Measurements from ENCODE around the gene PRR15L.
A peak's percentile ranks its signal among the peaks of the same experiment; 100 is the strongest.

The PRR15L gene

DNA sequence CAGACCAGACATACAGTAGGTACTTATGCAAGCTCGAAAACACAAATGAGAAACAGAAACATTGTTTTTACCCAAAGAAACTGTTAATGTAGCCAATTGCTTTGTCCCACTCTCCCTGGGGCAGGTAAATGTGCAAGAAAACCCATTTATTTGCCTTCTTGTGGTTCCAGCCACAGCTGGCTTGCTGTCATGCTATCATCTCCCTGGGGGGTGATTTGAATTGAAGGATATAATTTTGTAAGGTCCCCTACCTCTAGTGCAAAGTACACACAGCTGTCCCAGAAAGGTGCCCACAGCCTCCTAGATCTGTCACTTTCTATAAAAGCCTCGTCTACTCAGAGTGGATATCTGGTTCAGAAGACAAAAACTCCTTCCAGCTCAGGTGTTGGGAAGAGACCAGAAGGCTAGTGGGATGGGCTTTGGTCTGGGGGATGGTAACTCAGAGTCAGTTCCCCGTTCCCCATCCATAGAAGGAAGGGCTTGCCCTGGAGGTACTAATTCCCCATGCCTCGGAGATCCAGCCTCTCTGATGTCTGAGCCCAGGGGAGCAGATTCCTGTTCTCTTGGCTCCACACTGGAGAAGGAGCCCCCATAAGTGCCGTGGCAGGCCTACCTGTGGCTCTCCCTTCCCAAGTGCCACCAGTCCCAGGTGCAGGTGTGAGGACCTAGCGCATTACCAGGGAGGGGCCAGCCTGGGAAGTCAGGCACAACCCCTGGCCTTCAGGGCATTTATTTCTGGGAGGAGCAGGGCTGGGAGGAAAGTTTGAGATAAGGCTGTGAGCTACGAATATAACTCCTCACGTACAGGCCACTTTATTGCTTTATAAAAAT lies 2.4 kb upstream of the PRR15L start:
- no peak overlapping the region for H3K27ac Mint-ChIP-seq
- peaks cover 4% of the 10 kb centered on the region for H3K36me3 Mint-ChIP-seq (ENCODE audit: low read depth)
- no peaks in the 10 kb centered on the region for H3K4me1 Mint-ChIP-seq (ENCODE audit: low read depth)
- no peak overlapping the region for H3K4me3 Mint-ChIP-seq
- peaks cover 6% of the 10 kb centered on the region for H3K27me3 Mint-ChIP-seq (ENCODE audit: low read depth)
- H3K9me3 Mint-ChIP-seq: no peaks in the 10 kb centered on the region

DNA sequence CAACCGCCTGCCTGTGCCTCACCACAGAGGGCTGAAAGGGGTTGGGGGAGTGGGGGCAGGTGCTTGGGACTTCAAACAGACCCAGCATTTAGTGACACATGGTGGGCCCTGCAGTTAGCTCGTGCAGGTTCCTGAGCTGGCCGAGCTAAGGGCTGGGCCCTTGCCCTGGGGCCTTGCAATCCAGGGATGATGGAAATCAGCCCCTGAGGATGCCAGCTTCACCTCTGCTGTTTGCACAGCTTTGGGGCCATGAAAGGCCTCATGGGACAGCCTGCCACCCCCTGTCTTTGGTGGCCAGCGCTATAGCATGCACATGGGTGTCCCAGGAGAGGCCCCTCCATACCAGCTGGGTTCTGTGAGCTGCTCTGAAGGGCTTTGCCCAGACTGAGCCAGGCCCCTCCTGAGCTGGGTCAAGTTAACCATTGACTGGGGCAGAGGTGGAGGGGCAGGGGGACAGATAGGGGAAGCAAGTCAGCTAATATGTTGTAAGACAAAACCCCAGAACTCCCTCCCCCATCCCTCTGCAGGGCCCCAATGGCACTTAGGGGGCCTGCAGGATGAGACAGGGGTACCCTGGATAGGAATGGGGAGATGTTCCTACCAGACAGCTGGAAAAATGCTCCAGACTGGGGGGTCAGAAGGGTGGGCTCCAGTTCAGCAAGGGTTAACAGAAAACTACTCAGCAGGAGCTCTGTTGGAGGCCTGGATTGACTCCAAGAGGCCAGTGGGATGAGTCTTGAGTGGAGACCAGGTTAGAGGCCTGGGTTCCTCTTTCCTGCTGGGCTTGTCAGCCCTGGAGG lies 692 bp downstream of the PRR15L start:
- Mint-ChIP-seq H3K27ac (no peak overlapping the region), H3K4me3 (no peak overlapping the region), H3K36me3 (ENCODE audit: low read depth) (no peaks in the 10 kb centered on the region), H3K4me1 (ENCODE audit: low read depth) (no peaks in the 10 kb centered on the region), H3K9me3 (no peaks in the 10 kb centered on the region), H3K27me3 (ENCODE audit: low read depth) (no peaks in the 10 kb centered on the region)

DNA sequence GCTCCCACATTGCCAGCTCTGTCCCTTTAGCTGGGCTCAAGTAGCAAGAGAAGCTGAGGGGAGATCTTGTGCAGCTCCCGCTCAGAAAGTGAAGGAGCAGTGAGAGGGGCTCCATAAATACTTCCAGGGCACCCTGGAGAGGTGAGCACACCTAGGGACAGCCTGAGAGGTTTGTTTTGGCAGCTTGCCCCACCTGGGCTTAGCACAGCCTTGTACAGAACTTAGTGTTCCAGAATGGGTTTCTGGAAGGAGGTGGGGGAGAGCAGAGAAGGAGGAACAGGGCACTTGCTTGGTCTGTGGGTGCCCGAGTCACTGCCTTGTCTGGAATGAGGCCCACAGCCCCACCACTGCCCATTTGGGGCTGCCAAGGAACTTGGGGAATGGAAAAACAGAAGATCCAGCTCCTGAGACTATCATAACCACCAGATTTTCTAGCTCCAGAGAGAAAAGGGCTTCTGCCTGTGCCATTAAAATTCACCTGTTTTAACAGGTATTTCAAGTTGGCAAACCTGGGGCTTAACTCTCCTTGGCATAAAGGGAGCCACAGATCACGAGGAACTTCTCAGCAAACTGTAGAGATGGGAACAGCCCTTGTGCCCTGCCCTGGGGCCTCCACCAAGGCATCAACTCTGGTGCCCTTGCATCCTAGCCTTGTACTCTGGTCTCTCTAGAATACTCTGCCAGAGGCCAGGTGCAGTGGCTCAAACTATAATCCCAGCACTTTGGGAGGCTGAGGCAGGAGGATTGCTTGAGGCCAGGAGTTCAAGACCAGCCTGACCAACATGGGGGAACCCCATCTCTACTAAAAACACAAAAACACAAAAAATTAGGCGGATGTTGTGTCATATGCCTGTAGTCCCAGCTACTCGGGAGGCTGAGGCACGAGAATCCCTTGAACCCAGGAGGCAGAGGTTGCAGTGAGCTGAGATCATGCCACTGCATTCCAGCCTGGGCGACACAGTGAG lies 1.9 kb downstream of the PRR15L start:
- Mint-ChIP-seq H3K4me1 (ENCODE audit: low read depth) (no peaks in the 10 kb centered on the region), H3K4me3 (no peak overlapping the region), H3K27ac (no peak overlapping the region), H3K9me3 (no peaks in the 10 kb centered on the region), H3K27me3 (ENCODE audit: low read depth) (no peaks in the 10 kb centered on the region), H3K36me3 (ENCODE audit: low read depth) (peaks cover 2% of the 10 kb centered on the region)

DNA sequence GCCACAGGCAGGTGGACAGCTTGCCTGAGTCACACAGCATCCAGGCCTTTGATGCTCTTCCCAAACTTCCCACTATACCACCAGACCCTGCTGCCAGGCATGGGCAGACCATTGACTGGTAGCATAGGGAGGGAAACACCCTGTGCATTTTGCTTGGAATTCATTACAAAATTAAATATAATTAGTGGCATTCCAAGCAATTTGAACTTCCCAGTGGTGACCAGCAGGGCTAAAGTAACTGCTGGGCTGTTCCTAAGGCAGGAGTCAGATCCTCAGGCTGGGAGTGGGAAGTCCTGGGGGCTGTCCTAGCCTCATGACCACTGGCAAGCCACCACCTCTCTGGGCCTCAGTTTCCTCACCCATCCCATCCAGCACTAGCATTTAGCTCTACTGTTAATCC lies 3.8 kb downstream of the PRR15L start:
- Mint-ChIP-seq H3K27me3 (ENCODE audit: low read depth) (no peaks in the 10 kb centered on the region), H3K9me3 (no peaks in the 10 kb centered on the region), H3K4me3 (no peak overlapping the region), H3K36me3 (ENCODE audit: low read depth) (peaks cover 8% of the 10 kb centered on the region), H3K4me1 (ENCODE audit: low read depth) (peaks cover 12% of the 10 kb centered on the region), H3K27ac (no peak overlapping the region)

DNA sequence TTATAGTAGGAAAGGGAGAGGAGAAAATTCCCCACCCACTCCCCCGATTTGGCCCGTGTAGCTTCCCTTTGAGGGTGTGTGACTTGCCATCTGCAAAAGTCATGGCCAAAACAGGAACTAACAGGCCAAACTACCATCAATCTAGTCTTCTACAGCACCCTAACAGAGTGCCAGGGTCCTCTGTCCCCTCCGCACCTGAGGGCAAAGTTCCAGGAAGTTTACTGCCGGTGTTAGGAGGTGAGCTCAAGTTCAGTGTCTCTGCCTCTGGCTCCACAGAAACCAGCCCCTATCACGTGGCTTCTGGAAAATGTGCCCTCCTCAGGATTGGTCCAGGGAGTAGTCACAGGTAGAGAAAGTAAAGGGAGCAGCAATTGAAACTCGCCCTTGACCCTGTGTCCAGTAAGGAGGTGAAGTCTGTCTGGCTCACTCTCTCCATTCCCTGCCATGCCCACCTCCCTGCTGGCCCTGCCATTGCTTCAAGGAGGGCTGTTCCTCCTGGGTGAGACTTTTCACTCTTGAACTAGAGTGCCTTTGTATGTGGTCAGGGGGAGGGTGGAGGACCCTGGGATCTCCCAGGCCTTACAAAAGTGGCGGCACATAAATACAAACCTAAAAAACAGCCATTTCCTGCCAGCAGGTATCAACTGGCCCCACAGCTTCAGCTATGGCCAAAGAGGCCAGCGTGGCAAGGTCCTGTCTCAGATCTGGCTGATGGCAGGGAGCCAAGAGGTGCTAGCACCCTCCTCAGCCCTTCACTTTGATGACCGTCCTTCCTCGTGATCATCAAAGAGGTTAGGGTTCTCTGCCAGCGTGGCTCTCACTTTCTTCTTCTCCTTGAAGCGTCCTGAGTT lies 5.3 kb downstream of the PRR15L start:
- Mint-ChIP-seq H3K27ac (no peak overlapping the region), H3K4me3 (no peak overlapping the region), H3K4me1 (ENCODE audit: low read depth) (peaks cover 15% of the 10 kb centered on the region), H3K36me3 (ENCODE audit: low read depth) (peaks cover 10% of the 10 kb centered on the region), H3K27me3 (ENCODE audit: low read depth) (no peaks in the 10 kb centered on the region), H3K9me3 (no peaks in the 10 kb centered on the region)

DNA sequence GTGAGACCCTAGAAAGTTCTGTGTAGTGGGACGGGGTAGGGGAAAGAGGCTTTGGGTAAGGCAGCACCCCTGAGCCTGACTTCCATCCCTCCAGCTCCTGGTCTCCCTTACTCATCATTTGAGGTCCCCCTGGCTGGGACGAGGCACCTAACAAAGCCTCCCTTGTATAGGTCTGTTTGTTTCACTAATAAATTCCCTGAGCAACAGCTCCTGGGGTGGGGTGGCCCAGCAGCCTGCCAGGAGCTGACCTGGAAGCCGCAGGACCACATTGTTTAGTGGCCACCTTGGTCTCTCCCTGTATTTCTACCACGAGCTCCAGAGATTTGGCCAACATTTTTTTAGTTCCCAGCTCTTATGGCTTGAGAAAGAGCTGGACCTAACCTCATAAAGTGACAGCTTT lies 7.2 kb downstream of the PRR15L start:
- Mint-ChIP-seq H3K36me3 (ENCODE audit: low read depth) (peaks cover 21% of the 10 kb centered on the region), H3K4me3 (no peak overlapping the region), H3K27me3 (ENCODE audit: low read depth) (no peaks in the 10 kb centered on the region), H3K4me1 (ENCODE audit: low read depth) (peaks cover 25% of the 10 kb centered on the region), H3K9me3 (no peaks in the 10 kb centered on the region), H3K27ac (no peak overlapping the region)

DNA sequence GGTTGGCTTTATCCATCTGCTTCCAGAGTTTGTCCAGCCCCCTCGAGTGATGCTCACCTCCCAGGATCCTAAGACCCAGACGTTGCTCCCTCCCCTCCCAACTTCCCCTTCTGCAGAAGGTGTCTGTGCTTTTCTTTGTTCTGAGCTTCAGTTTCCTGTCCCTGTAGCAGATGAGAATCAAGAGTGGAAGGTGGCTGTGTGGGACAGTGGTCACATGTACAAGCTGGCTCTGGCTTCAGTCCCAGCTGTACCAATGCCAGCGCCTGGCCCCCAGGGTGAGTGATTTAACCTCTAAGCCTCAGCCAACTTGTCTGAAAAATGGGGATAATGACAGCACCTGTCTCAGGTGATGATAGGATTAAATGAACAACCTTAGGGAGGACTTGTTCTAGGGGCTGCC lies 7.7 kb downstream of the PRR15L start:
- Mint-ChIP-seq H3K27ac (peak overlapping the region; percentile 80), H3K36me3 (ENCODE audit: low read depth) (peaks cover 26% of the 10 kb centered on the region), H3K27me3 (ENCODE audit: low read depth) (no peaks in the 10 kb centered on the region), H3K4me3 (no peak overlapping the region), H3K4me1 (ENCODE audit: low read depth) (peaks cover 30% of the 10 kb centered on the region), H3K9me3 (no peaks in the 10 kb centered on the region)

DNA sequence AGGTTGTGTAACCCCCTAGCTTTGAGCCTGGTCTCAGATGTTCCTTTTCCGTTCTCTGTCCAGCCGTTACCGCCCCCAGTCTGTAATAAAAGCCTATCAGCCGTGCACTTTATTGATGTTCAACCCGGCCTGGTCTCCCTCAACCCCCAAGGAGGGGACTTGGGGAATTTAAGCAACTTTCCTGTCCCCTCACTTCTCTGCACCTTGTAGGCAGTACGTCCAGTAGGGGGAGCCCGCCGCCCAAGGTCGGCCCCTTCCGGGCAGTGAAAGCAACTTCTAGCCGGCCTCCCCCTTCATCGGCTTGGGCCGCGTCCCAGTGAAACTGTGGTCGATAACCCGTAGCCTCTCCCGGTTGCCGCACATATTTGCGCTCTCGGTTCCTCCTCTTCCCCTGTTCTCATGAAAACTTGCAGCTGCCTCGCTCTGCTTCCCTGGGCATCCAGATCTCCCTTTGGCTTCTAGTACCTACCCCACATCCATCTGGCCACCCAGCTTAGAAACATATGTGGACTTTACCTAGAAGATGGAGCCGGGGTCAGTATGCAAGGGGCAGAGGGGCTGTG lies 8.4 kb downstream of the PRR15L start:
- peak overlapping the region; percentile 64 for H3K4me3 Mint-ChIP-seq
- no peaks in the 10 kb centered on the region for H3K27me3 Mint-ChIP-seq (ENCODE audit: low read depth)
- peaks cover 36% of the 10 kb centered on the region for H3K4me1 Mint-ChIP-seq (ENCODE audit: low read depth)
- H3K27ac Mint-ChIP-seq: peak overlapping the region; percentile 80
- H3K9me3 Mint-ChIP-seq: no peaks in the 10 kb centered on the region
- H3K36me3 Mint-ChIP-seq (ENCODE audit: low read depth): peaks cover 29% of the 10 kb centered on the region

DNA sequence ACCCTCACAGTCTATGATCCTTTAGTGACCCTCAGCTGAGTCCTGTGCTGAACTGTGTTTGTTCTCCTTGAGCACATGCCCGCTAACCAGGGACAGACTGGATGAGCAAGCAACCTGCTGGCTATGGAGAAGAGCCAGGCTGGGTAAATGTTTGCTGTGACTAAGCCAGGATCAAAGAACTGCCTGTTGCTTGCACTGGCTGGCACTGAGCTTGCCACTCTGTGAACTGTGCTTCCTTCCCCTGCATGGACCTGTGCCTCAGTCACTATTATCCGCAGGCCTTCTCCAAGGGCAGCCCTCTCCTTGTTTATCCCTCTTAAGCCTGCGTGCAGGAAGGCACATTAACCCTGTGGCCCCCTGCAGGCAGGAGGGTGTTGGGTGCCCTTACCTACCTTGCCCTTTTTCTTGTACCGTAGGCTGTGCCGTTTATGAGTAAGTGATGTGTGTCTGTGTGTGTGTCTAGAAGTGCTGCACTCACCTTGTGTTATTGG lies 8.9 kb downstream of the PRR15L start:
- Mint-ChIP-seq H3K27me3 (ENCODE audit: low read depth) (no peaks in the 10 kb centered on the region), H3K27ac (no peak overlapping the region), H3K9me3 (no peaks in the 10 kb centered on the region), H3K4me1 (ENCODE audit: low read depth) (peaks cover 36% of the 10 kb centered on the region), H3K4me3 (no peak overlapping the region), H3K36me3 (ENCODE audit: low read depth) (peaks cover 29% of the 10 kb centered on the region)

DNA sequence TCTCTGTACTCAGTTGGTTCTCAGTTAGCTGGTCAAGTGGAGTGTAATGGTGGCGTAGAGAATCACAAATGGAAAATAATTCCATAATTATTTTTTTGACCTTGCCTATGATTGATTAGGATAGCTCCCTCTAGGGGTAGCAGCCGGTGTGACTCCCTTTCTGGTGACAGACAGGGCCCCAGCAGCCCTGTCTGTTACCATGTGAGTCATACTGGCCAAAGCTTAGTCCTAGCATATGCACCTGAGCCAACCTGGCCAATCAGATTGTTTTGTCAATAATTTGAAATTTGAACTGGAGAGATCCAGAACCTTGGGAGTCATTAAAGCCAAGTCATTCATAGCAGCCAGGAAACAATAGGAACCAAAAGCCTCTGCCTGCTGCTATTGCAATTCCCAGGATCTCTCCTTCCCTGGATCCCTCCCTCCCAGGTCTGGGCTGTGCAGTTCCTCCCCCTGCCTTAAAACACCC lies 10.7 kb downstream of the PRR15L start:
- Mint-ChIP-seq H3K27ac (peak overlapping the region; percentile 32), H3K36me3 (ENCODE audit: low read depth) (peaks cover 32% of the 10 kb centered on the region), H3K9me3 (no peaks in the 10 kb centered on the region), H3K27me3 (ENCODE audit: low read depth) (no peaks in the 10 kb centered on the region), H3K4me3 (no peak overlapping the region), H3K4me1 (ENCODE audit: low read depth) (peaks cover 43% of the 10 kb centered on the region)

DNA sequence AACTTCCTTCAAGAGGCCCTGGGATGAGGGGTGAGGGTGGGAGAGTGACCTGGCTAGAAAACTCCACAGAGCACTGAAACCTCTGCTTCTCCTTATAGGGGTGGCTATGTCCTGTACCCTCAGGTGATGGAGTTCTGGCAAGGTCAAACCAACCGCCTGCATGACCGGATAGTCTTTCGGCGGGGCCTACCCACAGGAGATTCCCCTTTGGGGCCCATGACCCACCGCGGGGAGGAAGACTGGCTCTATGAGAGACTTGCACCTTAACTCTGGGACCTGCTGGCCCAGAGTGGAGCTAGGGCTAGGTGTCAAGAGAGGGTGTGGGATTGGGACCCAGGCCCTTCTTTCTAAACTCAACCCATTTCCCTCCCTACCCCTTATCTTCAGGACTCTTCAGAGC lies 11.2 kb downstream of the PRR15L start:
- no peak overlapping the region for H3K27ac Mint-ChIP-seq

DNA sequence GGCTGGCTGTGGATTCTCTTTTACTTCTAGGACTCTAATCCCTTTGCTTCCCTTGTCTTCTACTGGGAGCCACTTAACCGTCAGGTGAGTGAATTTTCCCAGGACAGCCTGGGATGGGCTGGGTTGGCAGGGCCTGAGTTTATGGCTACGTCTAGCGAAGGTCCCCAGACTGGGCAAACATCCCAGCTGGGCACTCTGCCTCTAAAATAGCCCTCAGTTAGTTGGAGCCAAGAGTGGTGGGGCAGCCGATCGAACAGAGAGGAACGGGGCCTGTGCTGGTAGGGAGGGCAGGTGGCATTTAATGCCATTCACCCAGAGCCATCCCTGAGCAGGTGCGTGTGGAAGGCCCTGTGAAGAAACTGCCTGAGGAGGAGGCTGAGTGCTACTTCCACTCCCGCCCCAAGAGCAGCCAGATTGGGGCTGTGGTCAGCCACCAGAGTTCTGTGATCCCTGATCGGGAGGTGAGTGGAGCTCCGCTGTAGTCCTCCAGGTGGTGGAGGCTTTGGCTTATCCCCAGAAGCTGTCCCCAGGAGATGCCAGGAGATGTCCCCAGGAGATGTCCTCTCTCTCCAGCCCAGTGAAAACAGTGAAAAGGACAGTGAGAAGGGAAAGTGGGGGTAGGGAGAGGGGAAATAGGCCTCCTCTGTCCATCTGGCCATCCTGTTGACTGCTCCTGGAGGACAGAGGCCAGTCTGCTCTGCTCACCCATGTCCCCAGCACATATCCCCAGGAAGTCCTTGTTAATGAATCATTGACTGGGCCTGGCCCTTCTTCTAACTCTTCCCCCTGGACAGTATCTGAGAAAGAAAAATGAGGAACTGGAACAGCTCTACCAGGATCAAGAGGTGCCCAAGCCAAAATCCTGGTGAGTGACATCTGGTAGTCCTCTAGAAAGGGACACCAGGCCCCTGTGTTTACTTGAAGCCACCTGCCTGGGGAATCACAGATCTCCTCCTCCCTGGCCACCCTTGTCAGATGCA lies 11.9 kb downstream of the PRR15L start:
- Mint-ChIP-seq H3K4me1 (ENCODE audit: low read depth) (peaks cover 50% of the 10 kb centered on the region), H3K36me3 (ENCODE audit: low read depth) (peaks cover 33% of the 10 kb centered on the region), H3K9me3 (peaks cover 4% of the 10 kb centered on the region), H3K27me3 (ENCODE audit: low read depth) (no peaks in the 10 kb centered on the region), H3K4me3 (no peak overlapping the region), H3K27ac (peak overlapping the region; percentile 56)

More for the DNA sequence above, 11.2 kb downstream of the PRR15L start:
- Mint-ChIP-seq H3K4me1 (ENCODE audit: low read depth) (peaks cover 44% of the 10 kb centered on the region), H3K4me3 (no peak overlapping the region), H3K27me3 (ENCODE audit: low read depth) (no peaks in the 10 kb centered on the region), H3K36me3 (ENCODE audit: low read depth) (peaks cover 30% of the 10 kb centered on the region), H3K9me3 (no peaks in the 10 kb centered on the region)

Measured in T-helper 1 cell treated with Interleukin-12 subunit alpha and Interleukin-12 subunit beta and Interleukin-4 antibody, amounts not matched to agents 30 μg/mL and 1 μg/mL, for 36 hours (primary cell).